Smooth muscle cell (in vitro differentiated cells): ENCODE results near the gene SLC38A9. TPM values are rescaled to one million over a fixed set of nuclear protein-coding genes. Genes with fewer than 3 reads are reported as not detected.

Source experiments
- DNase-seq: peaks from one replicate; lab custom pipeline; 2025; ENCODE audit not compliant: unreplicated experiment; lab: John Stamatoyannopoulos, UW
- H2AFZ ChIP-seq: fragments of 200-600 bp; sonication (generic); 2 replicates; pipeline ENCODE4 v1.6.0; 2016; ENCODE audit warnings: antibody characterized with exemption, low read depth, mild to moderate bottlenecking
- H3F3A ChIP-seq: fragments of 200-600 bp; sonication (generic); 2 replicates; pipeline ENCODE4 v1.6.0; 2017; ENCODE audit warnings: antibody characterized with exemption, low read depth
- H3K27ac ChIP-seq: fragments of 200-600 bp; sonication (generic); 2 replicates; pipeline ENCODE4 v1.5.1; 2016; ENCODE audit warnings: low read depth, mild to moderate bottlenecking
- H3K27me3 ChIP-seq: fragments of 200-600 bp; sonication (generic); 2 replicates; pipeline ENCODE4 v1.6.1; 2016; ENCODE audit warnings: low read depth, mild to moderate bottlenecking
- H3K36me3 ChIP-seq: fragments of 200-600 bp; sonication (generic); 2 replicates; pipeline ENCODE4 v1.5.1; 2016; ENCODE audit warnings: low read depth
- H3K4me1 ChIP-seq: fragments of 200-600 bp; sonication (generic); 2 replicates; pipeline ENCODE4 v1.5.1; 2016; ENCODE audit warnings: low read depth
- H3K4me2 ChIP-seq: fragments of 200-600 bp; sonication (generic); 2 replicates; pipeline ENCODE4 v1.6.0; 2016; ENCODE audit warnings: mild to moderate bottlenecking
- H3K4me3 ChIP-seq: fragments of 200-600 bp; sonication (generic); 2 replicates; pipeline ENCODE4 v1.5.1; 2016; ENCODE audit warnings: mild to moderate bottlenecking
- H3K79me2 ChIP-seq: fragments of 200-600 bp; sonication (generic); 2 replicates; pipeline ENCODE4 v1.6.0; 2016; ENCODE audit warnings: low read depth, mild to moderate bottlenecking
- H3K9ac ChIP-seq: fragments of 200-600 bp; sonication (generic); 2 replicates; pipeline ENCODE4 v1.6.0; 2016; ENCODE audit warnings: low read depth
- H3K9me3 ChIP-seq: fragments of 200-600 bp; sonication (generic); replicated peaks from 2 replicates; pipeline ENCODE4 v1.5.1; 2016; ENCODE audit warnings: low read depth
- H4K20me1 ChIP-seq: fragments of 200-600 bp; sonication (generic); 2 replicates; pipeline ENCODE4 v1.6.0; 2016; ENCODE audit warnings: low read depth
- WGBS: methylation state at CpG from one replicate; pipeline ENCODE4 v1.1.7; 2016; ENCODE audit warnings: low lambda C conversion rate; 5-methylcytosine and 5-hydroxymethylcytosine counted together
- polyA plus RNA-seq: library from polyadenylated mRNA; unstranded; fragments of >200 nt; fragmentation: Nextera tagmentation; extraction: Ambion mirVana; gene quantifications from 2 replicates; pipeline ENCODE4 v1.2.1, GENCODE V29; 2016
- total RNA-seq: library from RNA; depleted of rRNA; stranded (reverse); fragments of >200 nt; gene quantifications from 2 replicates; pipeline ENCODE4 v1.2.3, GENCODE V29; 2014
- TF ChIP-seq, protein P1 (sequence below): fragments of 200-600 bp; sonication (generic); IDR thresholded peaks from 2 replicates; pipeline ENCODE4 v1.5.1; 2017; ENCODE audit warnings: borderline replicate concordance, mild to moderate bottlenecking, antibody characterized with exemption; ENCODE audit not compliant: insufficient read depth, poor library complexity, severe bottlenecking

SLC38A9 gene
- total and polyA plus RNA-seq, 2 experiments from 2014 or later = 19.8 to 41.0 TPM

GRCh38 chr5:55634866-55635265 lies 77.3 kb downstream of the SLC38A9 start:
- TF ChIP-seq, protein P1, sequence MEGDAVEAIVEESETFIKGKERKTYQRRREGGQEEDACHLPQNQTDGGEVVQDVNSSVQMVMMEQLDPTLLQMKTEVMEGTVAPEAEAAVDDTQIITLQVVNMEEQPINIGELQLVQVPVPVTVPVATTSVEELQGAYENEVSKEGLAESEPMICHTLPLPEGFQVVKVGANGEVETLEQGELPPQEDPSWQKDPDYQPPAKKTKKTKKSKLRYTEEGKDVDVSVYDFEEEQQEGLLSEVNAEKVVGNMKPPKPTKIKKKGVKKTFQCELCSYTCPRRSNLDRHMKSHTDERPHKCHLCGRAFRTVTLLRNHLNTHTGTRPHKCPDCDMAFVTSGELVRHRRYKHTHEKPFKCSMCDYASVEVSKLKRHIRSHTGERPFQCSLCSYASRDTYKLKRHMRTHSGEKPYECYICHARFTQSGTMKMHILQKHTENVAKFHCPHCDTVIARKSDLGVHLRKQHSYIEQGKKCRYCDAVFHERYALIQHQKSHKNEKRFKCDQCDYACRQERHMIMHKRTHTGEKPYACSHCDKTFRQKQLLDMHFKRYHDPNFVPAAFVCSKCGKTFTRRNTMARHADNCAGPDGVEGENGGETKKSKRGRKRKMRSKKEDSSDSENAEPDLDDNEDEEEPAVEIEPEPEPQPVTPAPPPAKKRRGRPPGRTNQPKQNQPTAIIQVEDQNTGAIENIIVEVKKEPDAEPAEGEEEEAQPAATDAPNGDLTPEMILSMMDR = no peak
- Histone ChIP-seq H3K4me2 (no peak overlapping the region), H3K4me1 (peaks cover 15% of the 10 kb centered on the region), H3K9me3 (no peaks in the 10 kb centered on the region), H3F3A (no peaks in the 10 kb centered on the region), H3K27ac (no peak overlapping the region), H3K9ac (no peak overlapping the region), H3K79me2 (no peaks in the 10 kb centered on the region), H3K27me3 (no peaks in the 10 kb centered on the region), H2AFZ (no peak overlapping the region), H3K36me3 (no peaks in the 10 kb centered on the region), H3K4me3 (no peak overlapping the region), H4K20me1 (no peaks in the 10 kb centered on the region)
- DNase-seq = no peak

DNA sequence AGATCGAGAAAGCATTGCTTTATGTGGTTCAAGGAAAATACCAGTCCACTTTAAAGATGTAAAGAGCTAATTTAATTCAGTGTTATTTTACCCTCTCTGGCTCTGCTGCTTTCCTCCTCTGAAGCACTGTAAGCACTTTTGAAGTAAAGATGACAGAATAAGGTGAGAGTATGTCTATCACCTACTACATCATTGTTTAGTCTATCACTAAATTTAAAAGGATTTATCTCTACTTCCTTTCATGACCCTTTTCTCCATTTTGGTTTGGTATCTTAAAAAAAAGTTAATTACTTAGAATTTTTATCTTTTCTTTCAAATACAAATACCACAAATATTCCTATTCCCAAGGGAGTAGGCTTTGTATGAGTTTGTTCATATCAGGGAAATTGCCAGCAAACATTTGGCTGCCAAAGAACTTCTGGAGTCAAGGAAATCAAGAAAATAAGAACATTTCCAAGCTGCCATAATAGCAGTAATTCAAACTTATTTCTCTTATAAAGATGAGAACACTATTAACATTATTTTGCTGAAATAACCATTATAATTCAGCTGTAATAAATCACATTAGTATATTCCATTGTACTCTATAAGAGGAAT lies 77.8 kb downstream of the SLC38A9 start:
- H3K27ac ChIP-seq = no peak overlapping the region

DNA sequence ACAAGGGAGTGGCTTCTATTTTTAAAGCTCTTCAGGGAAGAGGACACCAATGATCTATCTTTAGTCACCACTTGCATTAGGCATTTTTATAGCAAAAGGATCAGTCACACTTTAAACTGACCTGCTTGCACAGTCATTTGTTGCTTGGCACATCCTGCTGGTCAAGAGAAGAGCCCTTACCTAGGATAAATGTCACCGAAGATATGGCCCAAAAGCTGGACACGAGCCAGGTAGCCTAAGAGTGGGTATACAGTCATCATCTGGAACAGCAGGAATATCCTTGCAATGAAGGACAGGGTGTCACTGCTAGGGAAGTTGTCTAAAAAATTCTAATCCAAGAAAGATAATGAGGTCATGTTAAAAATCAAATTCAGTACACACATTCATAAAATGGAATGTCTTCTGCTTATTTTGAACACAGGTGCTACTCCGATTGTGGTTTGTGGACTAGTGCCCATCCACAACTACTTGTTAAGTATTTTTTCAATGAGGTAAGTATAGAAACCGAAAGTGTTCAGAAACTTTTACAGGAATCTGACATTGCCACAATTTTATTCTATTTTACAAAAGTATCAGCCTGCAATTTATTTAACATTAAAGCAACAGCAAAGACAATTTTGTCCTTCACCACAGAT lies 78.4 kb downstream of the SLC38A9 start:
- Histone ChIP-seq H3K9me3 (no peaks in the 10 kb centered on the region), H3K36me3 (no peaks in the 10 kb centered on the region), H3K4me1 (peaks cover 15% of the 10 kb centered on the region), H4K20me1 (no peaks in the 10 kb centered on the region), H3K9ac (no peak overlapping the region), H3K79me2 (no peaks in the 10 kb centered on the region), H3F3A (peaks cover under 1% of the 10 kb centered on the region), H3K27me3 (no peaks in the 10 kb centered on the region), H3K4me3 (no peak overlapping the region), H3K4me2 (no peak overlapping the region), H3K27ac (no peak overlapping the region), H2AFZ (no peak overlapping the region)
- TF ChIP-seq, protein P1 = no peak
- 95% methylated on average over 4 of the region's 4 CpGs for WGBS
- DNase-seq = no peak

More for the DNA sequence above, 77.8 kb downstream of the SLC38A9 start:
- Histone ChIP-seq H3K4me2 (peak overlapping the region; percentile 46), H3K9me3 (no peaks in the 10 kb centered on the region), H3F3A (no peaks in the 10 kb centered on the region), H3K4me3 (no peak overlapping the region), H3K4me1 (peaks cover 15% of the 10 kb centered on the region), H3K36me3 (no peaks in the 10 kb centered on the region), H3K9ac (no peak overlapping the region), H3K79me2 (no peaks in the 10 kb centered on the region), H3K27me3 (no peaks in the 10 kb centered on the region), H2AFZ (no peak overlapping the region), H4K20me1 (no peaks in the 10 kb centered on the region)
- DNase-seq = no peak
- 89% methylated on average over 1 of the region's 1 CpG for WGBS
- TF ChIP-seq, protein P1 = no peak

DNA sequence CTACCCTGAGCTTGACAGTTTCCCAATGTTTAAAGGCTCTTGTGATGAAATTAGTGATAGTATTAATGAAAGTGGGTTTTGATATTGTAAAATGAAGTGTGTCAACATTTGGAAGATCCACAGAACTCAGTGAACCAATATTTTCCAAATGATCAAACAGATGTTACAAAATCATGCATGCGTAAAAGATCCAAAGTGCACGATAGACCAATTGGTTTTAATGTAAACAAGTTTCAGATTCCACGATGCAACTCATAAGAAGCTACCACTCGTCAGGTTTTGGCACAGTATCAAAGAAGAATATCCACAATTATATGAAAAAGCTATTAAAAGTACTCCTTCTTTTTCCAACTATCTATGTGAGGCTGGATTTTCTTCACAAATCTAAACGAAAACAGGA lies 82.3 kb downstream of the SLC38A9 start:
- 87% methylated on average over 5 of the region's 5 CpGs for WGBS

More for the DNA sequence above, 82.3 kb downstream of the SLC38A9 start:
- Histone ChIP-seq H3K79me2 (no peaks in the 10 kb centered on the region), H3K4me3 (no peak overlapping the region), H3K4me1 (peaks cover 24% of the 10 kb centered on the region), H3K36me3 (no peaks in the 10 kb centered on the region), H2AFZ (no peak overlapping the region), H3K4me2 (no peak overlapping the region), H4K20me1 (no peaks in the 10 kb centered on the region), H3F3A (peaks cover 4% of the 10 kb centered on the region), H3K9ac (no peak overlapping the region), H3K27me3 (no peaks in the 10 kb centered on the region), H3K9me3 (no peaks in the 10 kb centered on the region), H3K27ac (no peak overlapping the region)
- DNase-seq = no peak
- TF ChIP-seq, protein P1 = no peak
